Hematopoietic multipotent progenitor cell treated with erythropoietin and hydrocortisone succinate and interleukin-3 and kit ligand, for 8 days (in vitro differentiated cells): Measurements from ENCODE around the gene C20orf144.

ENCODE experiments used
- DNase-seq: peaks from one replicate; pipeline ENCODE4 v3.0.0-alpha.2; 2015

C20orf144 gene

GRCh38 chr20:33677991-33678702 lies 16.0 kb downstream of the C20orf144 start:
- no peak for DNase-seq

DNA sequence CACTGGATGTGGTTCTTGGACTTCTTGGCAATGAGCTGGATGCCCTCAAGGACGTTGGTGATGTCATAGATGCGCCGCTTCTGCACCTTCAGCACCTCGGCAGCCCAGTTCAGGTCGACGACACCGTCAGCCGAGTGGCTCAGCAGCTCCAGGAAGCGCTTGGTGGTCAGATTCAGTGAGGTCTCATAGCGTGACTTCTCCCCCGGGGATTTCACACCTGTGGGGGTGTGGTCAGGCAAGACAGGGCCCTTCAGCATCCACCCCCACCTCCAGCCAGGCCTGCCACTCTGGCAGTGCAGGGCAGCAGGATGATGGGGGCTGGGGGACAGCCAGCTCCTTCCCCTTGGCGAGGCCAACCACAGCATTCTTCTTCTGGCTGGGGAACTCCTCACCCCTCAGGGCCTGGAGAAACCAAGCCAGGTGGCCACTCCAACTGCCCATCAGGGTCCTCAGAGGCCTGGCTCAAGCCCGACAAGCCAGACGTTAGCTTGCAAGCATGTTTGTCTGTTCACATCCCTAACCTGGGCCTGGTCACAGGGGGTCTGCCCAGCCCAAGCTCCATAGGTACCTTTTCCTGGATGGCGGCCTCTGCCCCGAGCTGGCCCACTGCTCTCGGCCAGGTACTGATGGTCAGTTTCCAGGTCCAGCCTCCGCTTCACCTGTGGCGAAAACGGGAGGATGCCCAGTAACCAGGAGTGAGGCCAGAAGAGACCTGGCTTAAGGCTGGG lies 17.8 kb downstream of the C20orf144 start:
- DNase-seq: no peak

DNA sequence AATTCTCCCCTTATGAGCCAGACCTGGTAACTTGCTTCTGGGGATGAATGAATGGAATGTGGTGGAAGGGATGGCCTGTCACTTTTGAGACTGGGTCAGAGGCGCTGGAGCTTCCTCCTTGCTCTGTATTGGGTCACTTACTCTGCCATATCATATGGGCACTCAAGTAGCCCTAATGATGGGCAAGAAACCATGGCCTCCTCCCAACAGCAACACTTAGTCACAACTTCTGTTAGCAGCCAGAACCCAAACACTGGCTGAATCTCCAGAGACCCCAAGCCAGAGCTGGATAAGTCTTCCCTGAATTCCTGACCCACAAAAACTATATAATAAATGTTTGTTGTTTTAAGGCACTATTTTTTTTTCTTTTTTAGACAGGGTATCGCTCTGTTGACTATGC lies 18.6 kb downstream of the C20orf144 start:
- no peak for DNase-seq

- no peak for DNase-seq
These were observed 19.2 kb downstream of the C20orf144 start for GRCh38 chr20:33681288-33681687.

- no peak for DNase-seq
These were observed 19.7 kb downstream of the C20orf144 start for GRCh38 chr20:33681728-33682353.

DNA sequence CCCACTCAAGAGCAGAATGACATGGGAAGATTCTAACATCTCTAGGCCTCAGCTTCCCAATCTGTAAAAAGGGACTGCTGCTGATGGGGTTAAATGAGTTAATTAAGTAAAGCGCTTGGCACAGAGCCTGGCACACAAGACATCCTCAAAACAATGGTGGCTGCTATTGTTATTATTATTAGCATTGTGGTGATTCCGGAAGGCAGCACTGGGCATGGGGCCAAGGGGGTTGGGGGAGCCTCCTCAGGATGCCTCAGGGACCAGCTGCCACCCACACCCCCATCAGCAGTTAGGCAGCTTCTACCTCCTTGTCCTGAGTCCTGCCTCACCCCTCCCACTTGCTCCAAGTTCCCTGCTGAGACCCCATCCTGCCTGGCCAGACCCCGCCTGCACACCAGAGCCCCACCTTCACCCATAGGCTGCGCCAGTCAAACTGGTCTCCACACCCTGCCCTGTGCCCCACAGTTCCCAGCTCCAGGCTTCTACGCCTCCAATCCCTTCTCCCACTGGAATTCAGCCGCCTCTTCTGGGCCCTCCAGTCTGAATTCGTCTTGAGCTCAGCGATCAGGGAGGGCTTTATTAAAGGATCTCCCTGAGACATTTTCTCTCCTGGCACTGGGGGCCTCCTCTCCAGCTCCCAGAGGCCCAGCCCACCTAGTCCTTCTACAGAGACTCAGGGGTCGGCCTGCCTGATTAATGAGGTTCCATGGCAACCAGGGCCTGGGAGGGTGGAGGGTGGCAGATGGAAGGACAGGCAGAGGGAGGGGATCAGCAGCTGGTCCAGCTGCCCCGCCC lies 22.6 kb downstream of the C20orf144 start:
- no peak for DNase-seq

DNA sequence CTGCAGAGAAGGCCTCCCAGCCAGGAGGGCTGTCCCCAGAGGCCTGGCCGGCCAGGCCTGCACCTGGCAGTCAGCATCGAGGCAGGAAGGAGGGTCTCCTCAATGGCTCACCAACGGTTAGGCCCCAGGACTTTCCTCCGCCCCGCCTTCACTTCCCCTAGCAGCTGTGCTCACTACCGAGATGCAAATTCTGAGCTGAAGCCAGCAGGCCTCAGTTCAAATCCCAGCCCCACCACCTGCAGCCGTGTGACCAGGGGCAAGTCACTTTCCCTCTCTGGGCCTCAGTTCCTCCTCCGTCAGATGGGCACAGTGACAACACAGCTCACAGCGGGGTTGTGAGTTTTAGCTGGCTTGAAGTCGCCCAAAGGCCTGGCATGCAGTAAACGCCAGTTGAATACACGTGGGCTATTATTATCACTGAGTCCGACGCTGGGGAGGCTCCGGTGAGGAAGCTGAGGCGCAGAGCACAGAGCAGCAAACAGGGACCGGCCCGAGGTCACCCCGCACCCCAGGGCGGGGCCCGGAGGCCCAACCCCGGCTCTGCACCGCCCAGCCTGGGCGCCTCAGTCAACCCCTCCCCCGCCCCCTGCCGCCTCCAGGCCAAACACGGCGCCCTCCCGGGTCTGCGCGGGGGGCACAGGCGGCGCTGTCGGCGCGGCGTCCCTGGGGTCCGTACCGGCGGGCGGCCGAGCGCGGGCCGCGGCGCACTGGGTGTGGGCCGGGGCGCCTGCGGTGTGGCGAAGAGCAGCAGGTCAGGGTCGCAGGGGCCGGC lies 23.4 kb downstream of the C20orf144 start:
- peak; percentile 77 for DNase-seq

DNA sequence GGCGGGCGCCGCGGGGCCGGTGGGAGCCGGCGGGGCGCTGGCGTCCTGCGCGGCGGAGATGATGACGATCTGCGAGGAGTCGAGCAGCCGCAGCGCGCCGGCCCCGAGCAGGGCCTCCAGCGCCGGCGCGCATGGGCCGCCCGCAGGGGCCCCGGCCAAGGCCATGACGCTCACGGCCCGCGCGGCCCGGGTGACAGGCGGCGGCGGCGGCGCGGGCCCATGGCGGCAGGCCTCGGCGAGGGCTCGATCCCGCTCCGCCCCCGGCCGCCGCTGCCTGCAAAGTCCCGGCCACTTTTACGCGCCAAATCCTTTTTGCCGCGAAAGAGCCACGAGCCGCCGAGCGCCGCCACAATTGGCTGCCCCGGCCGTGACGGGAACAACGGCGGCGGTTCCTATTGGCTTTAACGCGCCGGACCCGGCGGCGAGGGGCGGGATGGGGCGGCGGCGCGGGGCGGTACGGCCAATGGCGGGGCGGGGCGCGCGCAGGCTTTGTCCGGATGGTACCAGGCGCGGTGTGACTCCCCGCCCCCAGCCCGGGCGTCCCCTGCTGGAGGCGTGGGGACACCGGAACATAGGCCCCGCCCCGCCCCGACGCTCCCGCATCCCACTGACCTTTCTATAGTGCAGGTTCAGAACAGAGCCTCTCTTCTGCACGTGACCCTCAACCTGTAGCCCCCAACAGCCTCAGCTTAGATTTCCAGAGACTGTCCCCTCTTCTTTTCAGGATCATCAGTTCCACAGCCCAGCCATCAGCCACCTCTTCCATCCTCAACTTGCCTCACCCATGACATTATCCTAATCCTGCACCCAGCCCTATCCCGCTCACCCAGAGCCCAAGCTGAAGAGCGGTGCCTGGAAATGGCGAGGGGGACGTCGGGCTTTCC lies 24.2 kb downstream of the C20orf144 start, which contains the start of gene E2F1:
Gene E2F1, minus strand, starts transcription at position 286 of the 884 bp plus-strand sequence. Its CDS starts 121 bp downstream, at position 165.
- DNase-seq: peak; percentile 94

DNA sequence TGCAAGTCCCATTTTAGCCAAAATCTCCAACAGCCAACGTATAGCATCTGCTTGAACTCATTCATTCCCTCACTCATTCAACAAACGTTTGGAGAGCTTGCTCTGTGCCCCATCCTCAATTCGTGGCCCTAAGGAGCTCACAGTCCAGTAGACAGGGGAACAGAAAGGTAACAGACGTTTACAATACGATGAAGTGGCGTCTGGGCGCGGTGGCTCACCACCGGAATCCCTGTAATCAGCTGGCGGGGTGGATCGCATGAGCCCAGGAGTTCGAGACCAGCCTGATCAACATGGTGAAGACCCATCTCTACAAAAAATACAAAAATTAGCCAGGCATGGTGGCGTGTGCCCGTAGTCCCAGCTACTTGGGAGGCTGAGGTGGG lies 24.8 kb downstream of the C20orf144 start:
- no peak for DNase-seq

GRCh38 chr20:33687370-33687915 lies 25.3 kb downstream of the C20orf144 start:
- DNase-seq: peak; percentile 48

GRCh38 chr20:33687993-33688937 lies 26.1 kb downstream of the C20orf144 start:
- no peak for DNase-seq

DNA sequence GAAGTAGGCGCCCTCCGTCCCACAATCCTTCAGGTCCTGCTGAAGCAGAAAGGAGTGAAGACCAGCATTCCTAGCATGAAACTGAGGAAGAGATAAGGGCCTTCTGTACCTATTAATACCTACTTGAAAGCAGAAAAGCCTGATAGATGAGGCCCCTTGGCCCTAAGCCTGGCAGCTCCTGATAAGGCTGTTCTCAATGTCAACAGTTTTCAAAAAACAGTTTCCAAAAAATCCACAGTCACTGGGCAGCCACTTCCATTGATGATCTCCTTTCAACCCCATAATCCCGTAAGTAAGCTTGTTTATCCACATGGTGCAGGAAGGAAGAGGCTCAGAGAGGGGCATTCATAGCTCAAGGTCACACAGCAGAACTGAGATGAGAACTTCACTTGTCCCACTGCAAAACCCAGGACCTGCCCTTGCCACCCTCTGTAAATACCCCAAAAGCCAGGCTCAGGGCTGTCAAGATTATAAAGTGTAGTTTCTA lies 26.9 kb downstream of the C20orf144 start:
- DNase-seq: peak; percentile 88

DNA sequence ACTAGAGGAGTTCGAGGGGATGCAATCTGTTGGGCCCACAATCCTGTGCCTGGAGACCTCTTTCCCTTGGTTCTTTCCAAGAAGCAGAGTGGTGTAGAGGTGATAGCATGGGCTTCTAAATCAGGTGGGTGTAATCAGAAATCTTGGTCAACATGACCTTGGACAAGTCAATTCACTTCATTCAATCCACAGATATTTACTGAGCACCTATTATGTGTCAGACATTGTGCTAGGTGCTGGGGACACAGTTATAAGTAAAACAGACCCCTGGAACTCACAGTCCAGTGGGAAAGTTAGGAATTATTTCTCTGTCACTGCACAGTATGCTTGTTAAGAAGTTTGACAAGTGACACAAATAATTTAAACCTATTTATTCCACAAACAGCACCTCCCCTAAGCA lies 27.4 kb downstream of the C20orf144 start:
- DNase-seq: peak; percentile 15

GRCh38 chr20:33689973-33690372 lies 27.8 kb downstream of the C20orf144 start:
- peak; percentile 99 for DNase-seq

DNA sequence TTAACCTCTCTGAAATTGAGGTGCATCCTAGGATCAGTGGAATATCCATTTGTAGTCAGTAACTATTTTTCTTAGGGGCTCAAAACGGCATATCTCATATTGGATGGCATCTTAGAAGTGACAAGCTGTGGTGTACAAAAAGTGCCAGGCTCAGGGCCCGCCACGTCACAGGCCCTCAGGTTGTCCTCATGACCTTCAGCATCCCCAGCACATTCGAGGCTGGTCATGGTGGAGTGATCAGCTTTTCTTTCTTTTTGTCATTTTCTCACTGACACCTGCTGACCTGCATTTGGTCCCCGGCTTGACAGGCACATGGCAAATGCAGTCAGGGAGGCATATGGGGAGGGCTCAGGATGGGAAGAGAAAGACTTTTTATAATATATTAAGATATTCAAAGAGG lies 31.2 kb downstream of the C20orf144 start:
- DNase-seq: no peak

- DNase-seq: no peak
These were observed 31.9 kb downstream of the C20orf144 start for GRCh38 chr20:33693741-33694638.

DNA sequence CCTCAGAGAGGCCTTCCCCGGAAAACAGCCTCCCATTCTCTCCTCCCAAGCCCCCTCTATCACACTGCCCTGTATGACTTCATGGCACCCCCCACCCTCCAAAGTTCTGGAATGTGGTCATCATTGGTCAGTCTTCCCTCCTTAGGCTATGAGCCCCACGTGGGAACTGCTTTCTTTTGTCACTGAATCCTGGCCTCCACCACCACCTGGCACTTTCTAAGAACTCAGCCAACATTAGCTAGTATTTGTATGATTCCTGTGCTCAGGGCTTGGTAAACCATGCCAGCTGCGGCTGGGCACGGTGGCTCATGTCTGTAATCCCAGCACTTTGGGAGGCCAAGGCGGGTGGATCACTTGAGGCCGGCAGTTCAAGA lies 32.5 kb downstream of the C20orf144 start:
- DNase-seq: no peak

DNA sequence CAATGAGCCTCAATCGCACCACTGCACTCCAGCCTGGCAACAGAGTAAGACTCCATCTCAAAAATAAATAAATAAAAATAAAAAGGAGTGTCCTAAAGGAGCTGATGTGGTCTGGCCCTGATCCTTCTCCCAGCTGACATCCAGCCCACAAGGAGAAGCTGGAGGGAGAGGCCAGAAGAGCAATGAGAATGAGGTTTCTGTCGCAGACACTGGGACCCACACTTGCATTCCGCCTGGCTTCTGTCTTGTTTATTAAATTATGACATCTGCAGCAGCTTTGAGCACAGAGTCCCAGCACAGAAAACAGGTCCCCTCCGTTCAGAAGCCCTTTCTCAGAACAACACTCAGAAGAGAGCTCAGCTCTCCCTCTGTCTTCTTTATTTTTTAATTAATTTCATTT lies 34.3 kb downstream of the C20orf144 start:
- no peak for DNase-seq

DNA sequence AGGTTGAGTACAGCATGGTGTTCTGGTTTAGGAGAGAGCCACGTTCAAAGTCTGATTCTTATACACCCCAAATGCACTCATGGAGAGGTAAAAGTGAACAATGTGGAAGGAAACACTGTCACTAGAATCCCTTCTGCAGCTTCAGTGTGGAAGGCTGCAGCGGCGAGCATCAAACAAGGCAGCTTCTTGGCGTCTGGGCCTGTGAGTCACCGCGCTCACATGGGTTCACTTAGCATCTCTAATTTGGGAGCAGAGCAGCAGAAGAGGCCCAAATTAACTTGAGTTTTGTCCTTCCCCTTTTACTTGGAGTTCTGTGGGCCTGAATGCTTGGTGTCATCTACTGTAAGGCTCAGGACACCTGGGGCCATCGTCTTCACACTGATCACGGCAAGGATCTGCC lies 35.0 kb downstream of the C20orf144 start:
- no peak for DNase-seq
